A549 (cell line): ENCODE data around the gene LBHD2.

ENCODE experiments used
- BHLHE40 ChIP-seq: IDR thresholded peaks from 2 replicates; pipeline ENCODE4 v1.6.1; 2012; ENCODE audit warnings: low read depth, low read length, inconsistent platforms
- HEYL ChIP-seq: fragments of 250-450 bp; sonication (Bioruptor Pico); IDR thresholded peaks from 2 replicates; pipeline ENCODE4 v1.8.0; 2021; ENCODE audit warnings: mild to moderate bottlenecking, moderate library complexity
- JUN ChIP-seq, 2 experiments: fragments of >200 bp; sonication (Bioruptor Twin); formaldehyde crosslinking; IDR thresholded peaks; 2 replicates in 1 of 2; 3 replicates in 1 of 2; pipeline ENCODE4 v1.6.1; 2016 to 2017
- POLR2A ChIP-seq: IDR thresholded peaks from 2 replicates; pipeline ENCODE4 v1.6.1; 2012; ENCODE audit warnings: mild to moderate bottlenecking, low read length
- SREBF2 ChIP-seq: fragments of 450-650 bp; IDR thresholded peaks from 2 replicates; pipeline ENCODE4 v1.6.1; 2014; ENCODE audit warnings: mild to moderate bottlenecking, moderate library complexity
- TF ChIP-seq, protein P1 (sequence below): fragments of >200 bp; sonication (Bioruptor Twin); formaldehyde crosslinking; IDR thresholded peaks from 3 replicates; pipeline ENCODE4 v1.5.1; 2016

DNA sequence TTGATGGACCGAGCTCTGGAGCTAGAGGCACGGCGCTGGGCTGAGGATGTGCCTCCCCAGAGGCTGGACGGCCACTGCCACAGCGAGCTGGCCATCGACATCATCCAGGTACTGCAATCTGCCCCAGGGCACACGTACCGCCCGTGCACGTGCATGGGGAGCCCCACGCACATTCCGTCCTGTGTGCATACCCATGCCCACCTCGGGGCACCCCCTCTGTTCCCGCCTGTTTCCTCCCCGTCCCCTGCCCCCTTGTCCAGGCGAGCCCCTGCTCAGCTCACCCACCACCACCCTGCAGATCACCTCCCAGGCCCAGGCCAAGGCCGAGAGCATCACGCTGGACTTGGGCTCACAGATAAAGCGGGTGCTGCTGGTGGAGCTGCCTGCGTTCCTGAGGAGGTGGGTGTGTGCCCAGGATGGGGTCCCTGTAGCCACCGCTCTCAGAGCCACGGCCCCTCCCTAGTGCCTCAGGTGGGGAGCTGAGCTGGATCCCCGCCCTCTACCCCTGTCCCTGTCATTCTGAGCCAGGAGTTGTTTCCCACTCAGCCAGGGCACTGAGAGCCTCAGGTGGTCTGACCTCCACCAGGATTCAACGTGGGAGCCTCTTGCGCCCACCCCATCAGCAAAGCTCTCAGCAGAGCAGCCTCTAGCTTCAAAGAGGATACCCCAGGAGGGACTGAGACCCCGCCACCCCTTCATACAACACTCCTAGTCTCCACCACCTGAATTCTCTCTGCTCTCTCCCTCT lies 46.2 kb downstream of the LBHD2 start:
- TF ChIP-seq, protein P1, sequence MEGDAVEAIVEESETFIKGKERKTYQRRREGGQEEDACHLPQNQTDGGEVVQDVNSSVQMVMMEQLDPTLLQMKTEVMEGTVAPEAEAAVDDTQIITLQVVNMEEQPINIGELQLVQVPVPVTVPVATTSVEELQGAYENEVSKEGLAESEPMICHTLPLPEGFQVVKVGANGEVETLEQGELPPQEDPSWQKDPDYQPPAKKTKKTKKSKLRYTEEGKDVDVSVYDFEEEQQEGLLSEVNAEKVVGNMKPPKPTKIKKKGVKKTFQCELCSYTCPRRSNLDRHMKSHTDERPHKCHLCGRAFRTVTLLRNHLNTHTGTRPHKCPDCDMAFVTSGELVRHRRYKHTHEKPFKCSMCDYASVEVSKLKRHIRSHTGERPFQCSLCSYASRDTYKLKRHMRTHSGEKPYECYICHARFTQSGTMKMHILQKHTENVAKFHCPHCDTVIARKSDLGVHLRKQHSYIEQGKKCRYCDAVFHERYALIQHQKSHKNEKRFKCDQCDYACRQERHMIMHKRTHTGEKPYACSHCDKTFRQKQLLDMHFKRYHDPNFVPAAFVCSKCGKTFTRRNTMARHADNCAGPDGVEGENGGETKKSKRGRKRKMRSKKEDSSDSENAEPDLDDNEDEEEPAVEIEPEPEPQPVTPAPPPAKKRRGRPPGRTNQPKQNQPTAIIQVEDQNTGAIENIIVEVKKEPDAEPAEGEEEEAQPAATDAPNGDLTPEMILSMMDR, result no peak
- TF ChIP-seq SREBF2 (no peak), BHLHE40 (no peak), JUN (IDR thresholded peaks at IDR 0.05) (no peak), HEYL (CRISPR knock-in tag) (no peak), POLR2A (no peak)
